Activated CD8-positive, alpha-beta memory T cell treated with anti-CD3 and anti-CD28 coated beads, Interleukin-2, amount 50 U/mL, for 24 hours (primary cell): ENCODE data around the gene TMOD2.

Experiments
- DNase-seq: peaks from one replicate; pipeline ENCODE4 v3.0.0-alpha.2; 2020; ENCODE audit errors: extremely low read depth

TMOD2 gene

DNA sequence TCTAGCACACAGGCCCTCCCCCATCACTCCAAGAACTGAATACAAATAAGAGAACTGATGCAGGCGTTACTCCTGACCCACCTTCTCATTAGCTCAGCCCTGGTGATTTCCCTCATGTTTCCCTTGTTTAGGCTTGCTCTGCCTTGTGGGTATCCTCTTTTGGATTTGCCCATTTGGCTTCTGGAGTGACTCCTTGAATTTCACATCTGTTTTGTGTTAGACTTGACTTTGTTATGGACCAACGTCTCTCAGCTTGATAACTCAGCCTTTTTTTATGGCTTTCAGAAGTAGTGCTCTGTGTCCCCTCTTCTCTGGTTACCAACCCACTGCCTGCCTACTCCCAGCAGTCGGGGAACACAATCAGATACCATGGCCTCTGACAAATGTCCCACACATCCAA lies 66.8 kb downstream of the TMOD2 start:
- no peak for DNase-seq

DNA sequence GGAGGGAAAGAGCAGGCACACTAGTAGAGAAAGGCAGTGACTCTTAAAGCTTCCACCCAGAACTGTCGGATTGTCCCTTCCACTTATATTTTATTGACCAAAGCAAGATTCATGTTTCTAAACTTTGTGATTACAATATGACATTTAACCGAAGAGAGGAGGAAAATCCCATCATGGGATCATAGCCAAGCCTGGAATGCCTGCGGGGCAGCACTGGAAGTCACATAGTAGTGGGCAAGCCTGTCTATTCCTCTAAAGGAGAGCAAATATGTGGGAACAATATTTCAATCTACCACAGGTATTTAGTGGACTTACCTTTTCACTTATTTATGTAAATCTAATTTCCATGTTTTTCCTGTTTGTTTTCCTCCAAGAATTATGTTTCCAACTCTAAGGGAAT lies 74.3 kb downstream of the TMOD2 start:
- DNase-seq = no peak

DNA sequence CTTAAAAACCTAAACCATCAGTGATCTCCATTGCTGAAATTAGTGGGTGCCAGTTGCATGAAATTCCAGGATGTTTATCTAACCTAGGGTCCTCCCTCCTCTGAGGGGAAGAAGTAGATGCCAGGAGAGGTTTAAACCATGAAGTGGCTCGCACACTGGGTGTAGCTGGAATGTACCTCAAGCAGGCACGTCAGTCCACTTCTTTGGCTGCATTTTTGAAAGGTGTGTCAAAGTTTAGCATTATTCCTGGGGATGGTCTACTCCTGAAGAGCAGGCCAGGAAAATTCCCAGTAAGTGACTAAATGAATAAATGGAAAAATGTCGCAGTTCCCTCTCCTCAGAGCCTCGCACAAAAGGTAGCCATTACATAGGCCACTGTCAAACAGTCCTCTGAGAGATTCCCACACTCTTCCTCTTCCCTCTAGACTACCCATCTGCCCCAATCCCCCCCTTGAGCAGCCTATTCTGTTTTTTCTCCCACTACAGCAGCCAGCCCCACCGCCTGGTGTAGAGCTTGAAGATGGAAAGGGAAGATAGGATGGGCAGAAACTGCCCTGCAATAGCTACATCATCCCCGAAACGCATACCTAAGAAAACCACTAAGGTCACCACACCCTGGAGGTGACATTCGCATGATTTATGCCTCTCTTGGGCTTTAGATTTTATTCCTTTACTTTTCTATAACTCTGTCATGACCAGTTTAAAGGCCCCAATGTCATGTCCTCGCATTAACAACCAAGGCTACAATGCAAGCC lies 77.4 kb downstream of the TMOD2 start:
- DNase-seq = no peak

DNA sequence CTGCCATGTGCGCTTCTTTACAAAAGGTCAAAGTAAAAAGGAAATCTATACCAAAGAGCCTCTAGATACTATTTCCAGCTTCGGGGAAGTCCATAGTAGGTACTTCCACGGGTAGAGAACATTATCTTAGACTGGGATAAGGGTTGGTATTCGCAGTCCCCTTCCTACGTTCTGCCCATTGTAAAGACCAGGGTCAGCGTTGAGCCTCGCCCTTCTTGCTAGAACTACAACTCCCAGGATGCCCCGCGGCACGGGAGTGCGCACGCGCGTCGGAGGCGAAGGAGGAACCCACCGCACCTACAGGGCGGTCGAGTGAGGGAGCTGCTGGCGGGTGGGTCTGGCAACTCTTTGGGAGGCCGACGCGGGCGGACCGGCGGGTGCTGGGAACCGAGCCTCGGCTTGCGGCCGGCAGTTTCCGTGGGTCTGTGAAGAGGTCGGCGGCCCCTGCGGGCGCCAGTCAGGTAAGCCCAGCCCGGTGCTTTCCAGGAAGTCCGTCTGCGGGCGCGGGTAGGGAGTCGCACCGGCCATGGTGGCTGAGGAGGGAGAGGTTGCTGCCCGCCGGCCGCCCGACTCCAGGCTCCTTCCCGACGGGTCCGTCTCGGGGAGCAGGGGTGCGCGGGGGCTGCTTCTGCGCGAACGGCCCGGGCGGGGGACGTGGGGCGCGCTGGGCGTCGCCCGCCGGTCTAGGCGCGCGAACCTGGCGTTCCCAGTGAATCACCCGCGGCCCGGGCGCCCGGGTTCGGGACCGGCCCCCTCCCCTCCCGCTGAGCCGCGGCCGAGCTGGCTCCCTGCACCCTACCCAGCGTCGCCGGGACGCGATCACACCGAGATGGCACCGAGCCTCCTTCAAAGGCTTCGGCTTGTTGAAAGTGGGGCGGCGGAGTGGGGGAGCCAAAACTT lies 78.2 kb downstream of the TMOD2 start, which contains the start of gene TMOD3:
Gene TMOD3 (plus strand): TSS at position 278 of the 900 bp plus-strand sequence. CDS start 33,232 bp downstream, outside the sequence.
- DNase-seq = peak; percentile 75

DNA sequence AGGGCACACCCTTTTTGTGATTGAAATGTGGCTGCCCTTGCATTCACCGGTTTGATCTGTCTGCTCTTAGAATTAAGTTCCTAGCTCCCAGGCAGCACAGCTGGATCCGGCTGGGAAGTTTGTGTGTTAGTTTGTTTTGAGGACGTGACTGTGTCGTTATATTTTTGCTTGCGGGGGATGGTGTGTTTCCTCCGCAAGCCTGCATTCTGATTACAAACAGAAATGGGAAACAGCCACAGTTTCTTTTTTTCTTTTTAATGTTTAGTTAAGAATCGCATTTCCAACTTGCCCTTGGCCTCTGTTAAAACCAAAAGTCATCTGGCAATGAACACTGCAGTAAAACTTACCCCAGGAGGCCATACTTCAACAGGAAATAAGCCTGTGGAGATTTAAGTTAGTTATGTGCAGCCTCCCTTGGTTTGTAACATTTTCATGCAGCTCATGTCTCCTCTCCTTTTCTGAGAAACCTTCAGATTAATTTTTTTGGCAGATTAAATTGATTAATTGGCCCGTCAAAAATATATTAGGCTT lies 78.9 kb downstream of the TMOD2 start:
- no peak for DNase-seq

DNA sequence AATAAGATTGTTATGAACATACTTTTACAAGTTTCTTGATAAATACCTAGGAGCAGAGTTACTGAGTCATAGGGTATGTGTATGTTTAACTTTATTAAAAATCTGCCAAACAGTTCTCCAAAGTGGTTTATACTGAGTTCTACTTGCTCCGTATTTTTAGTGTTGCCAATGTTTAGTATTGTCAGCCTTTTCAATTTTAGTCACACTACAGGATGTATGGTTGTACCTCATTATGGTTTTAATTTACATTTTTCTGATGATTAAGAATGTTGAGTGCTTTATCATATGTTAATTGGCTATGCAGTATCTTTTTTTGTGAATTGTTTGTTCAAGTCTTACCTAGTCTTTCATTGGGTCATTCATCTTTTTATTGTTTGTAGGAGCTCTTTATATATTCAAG lies 82.4 kb downstream of the TMOD2 start:
- DNase-seq = no peak

DNA sequence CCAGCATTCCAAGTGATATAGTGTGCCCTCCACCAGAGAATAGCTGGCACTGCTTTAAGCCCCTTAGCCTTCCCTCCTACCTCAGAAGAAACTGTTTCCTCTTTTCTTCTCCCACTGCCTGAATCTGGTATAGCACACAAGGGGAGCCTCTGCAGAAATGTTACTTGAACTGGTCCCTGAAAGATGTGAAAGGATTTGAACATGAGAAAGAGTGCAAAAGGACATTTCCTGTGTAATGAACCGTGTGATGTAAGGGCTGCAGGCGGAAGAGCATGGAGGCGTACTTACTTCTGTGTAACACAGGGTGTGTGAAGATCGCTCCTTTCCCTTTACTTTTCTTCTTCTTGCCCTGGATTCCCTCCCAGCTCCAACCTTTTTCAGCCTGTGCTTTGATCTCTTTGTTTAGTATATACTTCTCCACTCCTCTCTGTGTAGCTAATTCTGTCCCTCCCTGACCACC lies 86.4 kb downstream of the TMOD2 start:
- DNase-seq = no peak

DNA sequence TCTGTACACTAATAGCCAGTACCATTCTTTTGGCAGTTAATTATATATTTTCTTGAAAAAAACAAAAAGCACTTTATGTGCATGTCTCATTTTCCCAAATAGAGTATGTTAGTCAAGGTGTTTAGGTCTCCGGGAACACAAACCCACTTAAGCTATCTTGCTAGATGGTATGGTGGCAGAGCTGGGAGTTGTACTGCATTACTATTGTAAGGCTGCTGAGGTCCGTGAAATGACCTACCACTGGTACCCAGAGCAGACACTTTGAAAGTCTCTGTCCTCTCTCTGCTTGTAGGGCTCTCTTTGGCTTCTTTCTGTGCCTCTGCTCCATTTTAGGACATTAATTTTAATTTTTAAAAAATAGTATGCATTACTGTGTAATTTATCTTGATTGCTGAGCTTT lies 86.9 kb downstream of the TMOD2 start:
- DNase-seq = no peak

DNA sequence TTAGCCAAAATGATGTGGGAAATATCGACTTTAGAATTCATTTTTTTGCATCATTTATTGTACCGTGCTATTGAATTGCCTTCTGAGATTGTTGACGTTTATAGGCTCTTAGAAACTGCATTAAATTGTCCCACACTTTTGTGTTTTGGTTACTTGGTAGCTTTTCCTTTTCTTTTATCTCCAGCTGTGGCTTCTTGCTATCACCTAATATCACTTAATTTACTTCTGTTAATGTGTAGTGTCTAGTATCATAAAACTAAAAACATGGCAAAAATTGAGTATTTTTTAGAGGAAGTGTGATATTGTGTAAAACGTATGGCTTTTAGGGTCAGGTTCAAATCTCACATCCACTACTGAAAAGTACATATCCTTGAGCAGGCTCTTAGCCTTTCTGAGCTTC lies 89.3 kb downstream of the TMOD2 start:
- DNase-seq = no peak

DNA sequence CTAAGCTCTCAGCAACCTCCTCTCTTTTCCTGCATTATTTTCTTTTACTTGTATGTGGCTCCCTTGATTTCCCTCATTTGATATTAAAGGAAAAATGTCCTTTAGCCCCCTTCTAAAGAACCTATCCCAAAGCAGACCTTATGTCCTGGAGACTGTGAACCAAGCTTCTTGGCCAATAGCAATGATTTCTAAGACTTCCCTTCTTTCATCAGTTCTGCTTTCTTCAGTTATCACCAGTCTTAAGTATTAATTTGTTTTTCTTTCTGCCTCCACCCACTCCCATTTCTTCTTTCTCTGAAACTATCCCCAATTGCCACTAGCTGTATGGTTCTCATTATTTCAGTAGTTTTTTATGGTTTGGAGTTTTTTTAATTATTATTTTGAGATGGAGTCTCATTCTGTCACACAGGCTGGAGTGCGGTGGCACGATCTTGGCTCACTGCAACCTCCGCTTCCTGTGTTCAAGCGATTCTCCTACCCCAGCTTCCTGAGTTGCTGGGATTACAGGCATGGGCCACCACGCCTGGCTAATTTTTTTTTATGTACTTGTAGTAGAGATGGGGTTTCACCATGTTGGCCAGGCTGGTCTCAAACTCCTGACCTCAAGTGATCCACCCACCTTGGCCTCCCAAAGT lies 90.1 kb downstream of the TMOD2 start:
- no peak for DNase-seq

DNA sequence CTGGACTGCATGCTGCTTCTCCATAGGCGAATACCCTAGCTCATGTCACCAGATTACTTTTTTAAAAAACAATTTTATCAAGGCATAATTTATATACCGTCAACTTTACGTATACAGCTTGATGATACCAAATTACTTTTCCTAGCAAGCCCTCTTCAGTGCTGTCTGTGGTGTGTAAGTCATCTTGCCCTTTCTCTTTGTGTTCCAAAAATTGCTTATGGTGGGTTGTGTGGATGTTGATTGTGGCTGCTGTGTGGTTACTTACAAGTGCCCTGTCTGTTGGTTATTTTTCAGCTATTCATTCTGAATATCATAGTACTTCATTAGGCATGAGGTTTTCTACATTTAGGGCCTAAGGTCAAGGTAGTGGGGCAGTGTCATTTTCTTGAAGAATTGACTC lies 90.9 kb downstream of the TMOD2 start:
- no peak for DNase-seq

DNA sequence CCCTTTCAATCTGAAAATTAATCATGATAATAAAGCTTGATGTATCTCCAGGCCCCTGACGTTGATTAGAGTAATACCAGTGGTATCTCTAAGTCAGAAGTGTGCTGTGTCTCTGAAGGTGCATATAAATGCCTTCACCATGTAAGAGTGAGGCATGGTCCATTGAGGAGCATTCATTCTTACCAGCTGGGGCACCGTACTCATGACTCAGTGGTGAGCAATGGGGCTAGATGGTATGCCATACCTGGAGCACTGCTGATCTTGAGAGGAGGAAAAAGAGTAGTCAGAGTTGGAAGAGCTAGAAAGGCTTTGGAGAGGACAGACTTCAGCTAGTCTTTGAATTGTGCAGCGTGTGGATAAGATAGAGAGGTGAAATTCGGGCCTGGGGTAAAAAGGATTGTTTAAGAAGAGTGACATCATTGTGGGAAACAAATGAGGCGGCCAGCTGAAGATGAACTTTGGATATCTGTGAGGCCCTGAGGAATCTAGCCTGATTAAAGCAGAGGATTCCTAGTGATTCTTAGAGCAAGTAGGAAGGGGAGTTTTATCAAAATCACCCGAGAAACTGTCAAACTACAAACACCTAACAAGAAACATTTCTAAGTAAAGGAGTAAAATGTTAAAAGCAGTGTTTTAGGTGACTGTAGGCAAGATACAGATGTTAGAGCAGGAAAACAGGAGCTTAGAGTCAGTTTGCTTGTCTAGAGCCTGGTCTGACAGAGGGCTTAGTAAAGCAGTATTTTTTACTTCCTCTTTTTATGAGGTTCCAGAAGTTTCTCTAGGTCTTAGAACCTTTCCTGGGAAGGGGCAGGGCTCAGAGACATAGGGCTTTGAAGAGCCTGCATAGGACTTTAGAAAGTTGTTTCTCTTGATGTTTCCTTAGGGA lies 91.7 kb downstream of the TMOD2 start:
- no peak for DNase-seq

DNA sequence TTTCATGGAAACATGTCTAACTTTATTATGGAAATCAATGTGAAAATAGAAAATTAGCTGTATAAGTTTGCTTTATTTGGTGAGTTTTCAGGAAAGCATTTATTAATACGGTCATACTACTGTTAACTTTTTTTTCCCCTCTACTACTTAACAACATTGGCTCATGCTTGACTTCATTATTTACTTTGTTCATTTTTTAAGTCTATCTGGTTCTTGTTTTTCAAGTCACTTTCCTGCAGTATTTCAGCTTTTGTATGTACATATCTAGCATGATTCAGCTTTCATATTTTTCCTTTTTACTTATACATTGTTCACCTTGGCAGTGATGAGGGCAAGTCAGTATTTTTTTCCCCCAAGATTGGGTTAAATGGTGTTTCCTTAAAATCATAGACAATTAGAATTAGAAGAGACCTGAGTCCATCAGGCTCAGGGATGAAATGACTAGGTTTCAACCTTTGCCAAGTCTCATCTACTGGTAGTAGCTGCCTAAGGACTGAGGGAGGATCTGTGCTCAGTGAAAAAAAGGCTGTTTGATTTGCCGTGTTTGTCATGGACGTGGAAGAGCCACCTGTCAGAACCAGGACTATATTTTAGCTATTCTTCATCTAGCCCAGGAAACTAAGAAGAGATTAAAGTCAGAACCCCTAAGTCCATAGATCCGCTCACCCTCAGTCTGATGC lies 93.5 kb downstream of the TMOD2 start:
- no peak for DNase-seq

DNA sequence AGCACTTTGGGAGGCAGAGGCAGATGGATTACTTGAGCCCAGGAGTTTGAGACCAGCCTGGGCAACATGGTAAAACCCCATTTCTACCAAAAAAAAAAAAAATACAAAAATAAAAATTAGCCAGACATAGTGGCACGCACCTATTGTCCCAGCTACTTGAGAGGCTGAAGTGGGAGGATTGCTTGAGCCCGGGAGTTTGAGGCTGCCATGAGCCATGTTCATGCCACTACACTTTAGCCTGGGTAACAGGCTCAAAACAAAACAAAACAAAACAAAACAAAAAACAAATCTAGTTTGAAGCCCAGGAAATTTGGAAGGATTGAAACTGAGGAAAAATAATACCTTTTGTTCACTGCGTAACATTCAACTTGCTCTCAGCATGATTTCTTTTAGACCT lies 94.7 kb downstream of the TMOD2 start:
- DNase-seq = no peak

DNA sequence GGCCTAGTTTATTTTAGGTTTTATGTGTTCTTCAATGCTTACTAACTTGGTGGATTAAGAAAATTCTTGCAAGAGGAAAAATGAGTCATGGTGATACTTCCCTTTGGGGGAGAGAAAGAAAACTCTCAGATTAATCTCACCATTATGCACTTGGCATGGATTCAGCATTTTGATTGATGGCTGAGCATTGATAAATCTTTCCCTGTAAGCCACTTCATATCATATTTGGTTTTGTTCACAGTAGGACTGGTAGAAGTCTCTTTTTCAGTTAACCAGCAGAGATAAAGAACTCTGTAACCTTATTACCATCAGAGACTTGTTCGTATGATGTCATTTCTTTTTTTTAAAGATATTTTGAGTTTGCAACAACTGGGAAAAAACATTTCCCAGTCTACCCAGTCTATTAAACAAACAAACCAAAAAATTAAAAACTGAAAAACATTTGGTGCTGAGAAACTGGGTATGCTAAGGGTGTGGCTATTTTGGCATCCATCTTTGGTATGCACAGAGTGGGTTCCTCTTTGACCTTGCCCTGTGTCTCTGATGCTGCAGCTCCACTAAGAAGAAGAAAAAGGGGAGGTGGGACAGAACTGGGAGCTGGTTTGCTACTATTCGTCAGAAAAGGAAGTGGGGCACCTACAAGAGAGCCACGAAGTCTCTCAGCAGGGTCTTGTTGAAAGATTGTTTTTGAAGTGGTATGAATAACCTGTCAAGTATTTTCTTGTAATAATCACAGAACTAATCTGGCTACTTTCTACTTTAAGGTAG lies 95.2 kb downstream of the TMOD2 start:
- no peak for DNase-seq

DNA sequence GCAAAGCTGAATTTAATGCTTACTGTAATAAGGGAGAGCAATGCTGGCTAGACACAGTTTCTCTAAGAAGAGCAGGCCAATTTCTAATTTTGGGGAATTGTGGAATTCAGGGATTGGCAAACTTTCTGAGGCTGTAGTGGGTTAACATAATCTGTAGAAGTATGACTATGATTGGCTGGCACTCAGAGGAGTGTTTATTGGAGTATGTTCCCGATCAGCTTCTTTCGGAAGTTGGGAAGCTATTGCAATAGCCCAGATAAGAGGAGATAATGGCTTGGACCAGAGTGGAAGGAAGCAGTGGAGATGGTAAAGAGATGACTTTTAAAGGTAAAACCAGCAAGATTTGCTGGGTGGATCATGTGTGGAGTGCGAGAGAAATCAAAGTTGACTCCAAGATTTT lies 97.4 kb downstream of the TMOD2 start:
- DNase-seq = no peak

DNA sequence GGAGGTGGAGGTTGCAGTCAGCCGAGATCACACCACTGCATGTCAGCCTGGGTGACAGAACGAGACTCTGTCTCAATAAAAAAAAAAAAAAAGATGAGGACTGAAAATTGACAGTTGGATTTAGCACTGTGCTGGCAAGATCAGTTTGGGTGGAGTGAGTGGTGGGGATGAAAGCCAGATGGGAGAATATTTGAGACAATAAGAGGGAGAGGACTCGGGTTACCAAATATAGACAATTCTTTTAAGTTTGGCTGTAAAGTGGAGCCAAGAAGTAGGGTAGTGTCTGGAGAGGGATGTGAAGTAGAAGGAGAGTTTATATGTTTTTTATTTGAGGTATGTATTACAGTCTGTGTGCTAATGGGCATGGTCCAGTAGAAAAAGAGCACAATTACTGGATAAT lies 98.5 kb downstream of the TMOD2 start:
- DNase-seq = no peak

DNA sequence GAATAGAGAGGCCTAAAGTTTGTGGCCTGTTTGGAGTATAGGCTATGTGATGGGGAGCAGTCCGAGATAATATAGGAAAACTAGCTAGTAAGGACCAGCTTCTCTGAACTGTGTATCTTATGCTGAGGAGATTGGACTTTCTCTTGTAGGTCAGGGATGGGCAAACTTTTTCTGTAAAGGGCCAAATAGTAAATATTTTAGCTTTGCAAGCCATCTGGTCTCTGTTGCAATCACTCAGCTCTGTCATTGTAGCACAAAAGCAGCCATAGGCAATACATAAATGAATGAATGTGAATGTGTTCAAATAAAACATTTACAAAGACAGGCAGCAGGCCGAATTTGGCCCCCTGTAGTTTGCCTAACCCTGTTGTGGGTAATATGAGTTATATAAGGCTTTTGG lies 102.6 kb downstream of the TMOD2 start:
- DNase-seq = no peak

DNA sequence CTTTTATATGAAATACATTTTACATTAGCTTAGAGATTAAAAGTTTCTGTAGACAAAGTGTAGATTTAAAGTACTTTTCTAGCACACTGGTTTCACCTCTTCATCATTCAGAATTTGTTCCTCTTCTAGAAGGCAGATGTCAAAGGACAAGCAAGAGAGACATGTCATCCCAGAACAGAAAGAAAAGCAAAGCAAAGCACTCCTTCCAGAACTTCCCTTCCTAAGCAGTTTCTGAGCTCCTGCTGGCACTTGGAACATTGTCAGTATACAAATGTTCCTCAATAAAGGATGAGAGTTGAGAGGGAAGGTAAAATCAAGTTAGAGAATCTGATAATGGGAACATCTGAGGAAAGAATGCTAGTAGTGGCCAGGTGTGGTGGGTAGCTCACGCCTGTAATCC lies 104.2 kb downstream of the TMOD2 start:
- no peak for DNase-seq
